SK-N-MC (cell line): ENCODE measurements around the gene GRB2.

Source experiments
- DNase-seq: peaks from one replicate; pipeline ENCODE4 v3.0.0-alpha.2; 2011; ENCODE audit warnings: low read depth, low spot score
- H3K27ac ChIP-seq: fragments of 200-600 bp; sonication (generic); 2 replicates; pipeline ENCODE4 v1.5.1; 2016; ENCODE audit warnings: mixed run types
- H3K36me3 ChIP-seq: fragments of 200-600 bp; sonication (generic); 2 replicates; pipeline ENCODE4 v1.6.1; 2017; ENCODE audit warnings: antibody characterized with exemption, low read length, mixed read lengths; ENCODE audit not compliant: insufficient read depth
- H3K4me3 ChIP-seq: fragments of 200-600 bp; sonication (generic); 2 replicates; pipeline ENCODE4 v1.5.1; 2016
- H3K9ac ChIP-seq: fragments of 200-600 bp; sonication (generic); 2 replicates; pipeline ENCODE4 v1.8.0; 2017; ENCODE audit warnings: mixed run types, mixed read lengths; ENCODE audit not compliant: insufficient read length
- H3K9me3 ChIP-seq: fragments of 200-600 bp; sonication (generic); 2 replicates; pipeline ENCODE4 v1.6.1; 2017; ENCODE audit warnings: low read depth, mild to moderate bottlenecking, antibody characterized with exemption, low read length, moderate library complexity, mixed read lengths
- EZH2 ChIP-seq: fragments of 200-600 bp; sonication (generic); IDR thresholded peaks from one replicate; pipeline ENCODE4 v1.6.1; 2017; ENCODE audit warnings: antibody characterized with exemption
- FOXP2 ChIP-seq: optimal IDR thresholded peaks from 2 replicates; pipeline ENCODE3; 2011; ENCODE audit warnings: mild to moderate bottlenecking, moderate library complexity; ENCODE audit not compliant: insufficient read depth; ENCODE audit errors: extremely low read length, control extremely low read depth
- POLR2AphosphoS5 ChIP-seq: IDR thresholded peaks from 2 replicates; pipeline ENCODE4 v1.6.1; 2012; ENCODE audit warnings: mild to moderate bottlenecking, low read depth, low read length, borderline replicate concordance

GRB2 gene

DNA sequence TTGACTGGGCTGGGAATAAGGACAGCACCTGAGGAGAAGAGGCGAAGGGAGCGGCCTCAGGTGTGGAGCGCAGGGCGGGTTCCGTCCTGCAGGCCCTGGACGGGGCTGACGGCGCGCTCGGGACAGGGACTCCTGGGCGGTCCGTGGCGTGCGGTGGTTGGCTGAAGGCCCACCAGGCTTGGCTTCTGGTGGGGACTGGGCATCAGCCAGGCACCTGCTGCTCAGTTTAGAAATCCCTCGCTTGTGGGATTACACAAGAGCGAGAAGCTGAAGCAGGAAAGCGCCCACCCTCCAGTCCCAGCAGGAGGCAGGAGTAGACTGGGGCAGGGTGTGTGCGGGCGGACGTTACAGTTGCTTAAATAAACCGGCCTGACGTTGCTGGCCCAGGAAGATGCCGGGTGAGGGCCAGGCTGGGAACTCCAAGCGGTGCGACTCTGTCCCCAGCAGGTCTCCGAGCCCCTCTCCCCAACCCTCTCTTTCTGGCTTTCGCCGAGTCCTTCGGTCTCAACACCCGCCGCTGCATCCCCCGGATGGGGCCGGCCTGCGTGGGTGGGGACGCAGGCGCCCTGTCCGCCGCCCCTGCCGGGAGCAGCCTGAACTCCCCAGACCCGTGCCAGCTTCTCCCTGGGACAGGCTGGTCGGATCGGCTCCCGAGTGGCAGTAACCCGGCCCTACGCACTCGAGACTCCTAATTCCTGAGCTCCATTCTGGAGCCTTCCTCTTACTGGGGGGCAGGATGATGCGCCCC lies 135.1 kb downstream of the GRB2 start:
- no peak for TF ChIP-seq FOXP2
- Histone ChIP-seq H3K36me3 (peaks cover 11% of the 10 kb centered on the region; the same call in 1 of the 2 replicates), H3K9ac (peak overlapping the region; percentile 94), H3K4me3 (peak overlapping the region; percentile 95), H3K27ac (no peak overlapping the region), H3K9me3 (no peaks in the 10 kb centered on the region)
- no peak for DNase-seq

DNA sequence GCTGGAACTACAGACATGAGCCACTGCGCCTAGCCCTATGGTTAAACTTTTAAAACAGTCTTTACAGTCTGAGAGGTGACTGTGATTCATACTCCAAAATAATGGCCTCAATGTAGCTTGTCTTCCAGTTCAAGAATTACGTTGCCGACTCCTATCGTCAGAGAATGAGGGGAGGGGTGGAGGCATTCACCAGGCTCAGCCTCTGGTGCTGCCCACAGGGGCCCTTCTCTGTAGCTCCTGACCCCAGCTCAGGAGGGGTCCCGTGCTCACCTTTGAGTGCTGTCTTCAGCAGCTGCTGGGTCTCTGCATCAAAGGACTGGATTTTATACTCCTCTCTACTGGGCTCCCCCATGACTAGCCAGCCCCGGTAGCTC lies 135.6 kb downstream of the GRB2 start:
- TF ChIP-seq FOXP2 (no peak), EZH2 (no peak), POLR2AphosphoS5 (no peak)
- Histone ChIP-seq H3K9me3 (no peaks in the 10 kb centered on the region), H3K27ac (no peak overlapping the region), H3K9ac (peak overlapping the region; percentile 94), H3K4me3 (peak overlapping the region; percentile 95), H3K36me3 (peaks cover 13% of the 10 kb centered on the region; the same call in 1 of the 2 replicates)
- DNase-seq, result no peak
